ENCODE results near the gene NLGN4Y. TPM values are rescaled to one million over a fixed set of nuclear protein-coding genes. Genes with fewer than 3 reads are reported as not detected.

Gene NLGN4Y
- total RNA-seq, 4 donors from 2014 or later: 0.70 to 5.7 TPM; not detected in 2

- H3K27ac ChIP-seq: no peak overlapping the region
- no peak for DNase-seq
- H3K36me3 ChIP-seq: no peaks in the 10 kb centered on the region
- H3K9me3 ChIP-seq: no peaks in the 10 kb centered on the region
- no peaks in the 10 kb centered on the region for H3K27me3 ChIP-seq
- H3K4me3 ChIP-seq: no peak overlapping the region
- H3K4me1 ChIP-seq: no peaks in the 10 kb centered on the region
- TF ChIP-seq, protein P1, sequence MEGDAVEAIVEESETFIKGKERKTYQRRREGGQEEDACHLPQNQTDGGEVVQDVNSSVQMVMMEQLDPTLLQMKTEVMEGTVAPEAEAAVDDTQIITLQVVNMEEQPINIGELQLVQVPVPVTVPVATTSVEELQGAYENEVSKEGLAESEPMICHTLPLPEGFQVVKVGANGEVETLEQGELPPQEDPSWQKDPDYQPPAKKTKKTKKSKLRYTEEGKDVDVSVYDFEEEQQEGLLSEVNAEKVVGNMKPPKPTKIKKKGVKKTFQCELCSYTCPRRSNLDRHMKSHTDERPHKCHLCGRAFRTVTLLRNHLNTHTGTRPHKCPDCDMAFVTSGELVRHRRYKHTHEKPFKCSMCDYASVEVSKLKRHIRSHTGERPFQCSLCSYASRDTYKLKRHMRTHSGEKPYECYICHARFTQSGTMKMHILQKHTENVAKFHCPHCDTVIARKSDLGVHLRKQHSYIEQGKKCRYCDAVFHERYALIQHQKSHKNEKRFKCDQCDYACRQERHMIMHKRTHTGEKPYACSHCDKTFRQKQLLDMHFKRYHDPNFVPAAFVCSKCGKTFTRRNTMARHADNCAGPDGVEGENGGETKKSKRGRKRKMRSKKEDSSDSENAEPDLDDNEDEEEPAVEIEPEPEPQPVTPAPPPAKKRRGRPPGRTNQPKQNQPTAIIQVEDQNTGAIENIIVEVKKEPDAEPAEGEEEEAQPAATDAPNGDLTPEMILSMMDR (IDR thresholded peaks at IDR 0.05): no peak
- TF ChIP-seq POLR2A (IDR thresholded peaks at IDR 0.05): no peak
These were observed 107.3 kb downstream of the NLGN4Y start for GRCh38 chrY:14631676-14632075.

- Histone ChIP-seq H3K27me3 (no peaks in the 10 kb centered on the region), H3K4me3 (no peak overlapping the region), H3K27ac (no peak overlapping the region), H3K9me3 (no peaks in the 10 kb centered on the region), H3K4me1 (no peaks in the 10 kb centered on the region), H3K36me3 (no peaks in the 10 kb centered on the region)
- no peak for TF ChIP-seq POLR2A (IDR thresholded peaks at IDR 0.05)
- TF ChIP-seq, protein P1 (IDR thresholded peaks at IDR 0.05): no peak
- no peak for DNase-seq
These were observed 109.4 kb downstream of the NLGN4Y start for GRCh38 chrY:14633718-14634117.

DNA sequence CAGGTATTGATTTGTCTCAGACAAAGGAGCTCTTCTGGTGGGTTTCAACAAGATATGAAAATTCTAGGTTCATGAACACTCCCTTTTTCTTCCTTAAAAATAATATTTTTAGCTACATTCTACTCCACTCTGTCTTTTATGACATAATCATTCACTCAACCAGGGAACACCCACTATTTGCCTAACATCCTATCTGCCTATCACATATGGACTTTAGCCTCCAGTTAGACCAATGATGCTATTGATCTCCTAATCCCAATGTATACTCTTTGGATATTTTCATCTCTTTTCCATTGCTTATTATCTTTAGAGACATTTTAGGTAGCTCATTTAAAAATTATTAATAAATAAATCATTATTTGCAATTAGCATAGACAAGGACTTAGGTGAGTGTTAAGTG, 110.6 kb downstream of the NLGN4Y start:
- no peaks in the 10 kb centered on the region for H3K36me3 ChIP-seq
- no peak overlapping the region for H3K4me3 ChIP-seq
- H3K27me3 ChIP-seq: no peaks in the 10 kb centered on the region
- no peaks in the 10 kb centered on the region for H3K4me1 ChIP-seq
- H3K27ac ChIP-seq: no peak overlapping the region
- no peak for DNase-seq
- no peaks in the 10 kb centered on the region for H3K9me3 ChIP-seq
- no peak for TF ChIP-seq POLR2A (IDR thresholded peaks at IDR 0.05)
- TF ChIP-seq, protein P1 (IDR thresholded peaks at IDR 0.05): no peak

DNA sequence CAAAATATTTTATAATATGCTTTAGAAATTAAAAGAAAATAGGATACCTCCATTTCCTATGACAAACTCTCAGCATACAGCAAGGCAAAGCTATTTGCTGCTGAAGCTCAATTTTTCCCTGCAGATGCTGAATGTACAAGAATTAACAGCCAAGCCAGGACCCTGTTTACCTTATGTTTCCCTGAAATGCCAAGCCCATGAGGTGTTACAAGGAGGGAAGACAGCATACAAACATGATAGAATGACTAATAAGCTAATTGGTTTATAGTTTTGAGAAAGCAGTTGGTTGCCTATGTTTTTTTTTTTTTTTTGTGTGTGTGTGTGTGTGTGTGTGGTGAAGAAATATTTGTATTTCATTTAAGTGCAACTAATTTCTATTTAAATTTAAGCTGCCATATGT, 113.2 kb downstream of the NLGN4Y start:
- no peaks in the 10 kb centered on the region for H3K4me1 ChIP-seq
- no peak overlapping the region for H3K4me3 ChIP-seq
- H3K36me3 ChIP-seq: no peaks in the 10 kb centered on the region
- TF ChIP-seq POLR2A (IDR thresholded peaks at IDR 0.05): no peak
- TF ChIP-seq, protein P1 (IDR thresholded peaks at IDR 0.05): no peak
- H3K27ac ChIP-seq: no peak overlapping the region
- DNase-seq: no peak
- H3K9me3 ChIP-seq: no peaks in the 10 kb centered on the region
- no peaks in the 10 kb centered on the region for H3K27me3 ChIP-seq

DNA sequence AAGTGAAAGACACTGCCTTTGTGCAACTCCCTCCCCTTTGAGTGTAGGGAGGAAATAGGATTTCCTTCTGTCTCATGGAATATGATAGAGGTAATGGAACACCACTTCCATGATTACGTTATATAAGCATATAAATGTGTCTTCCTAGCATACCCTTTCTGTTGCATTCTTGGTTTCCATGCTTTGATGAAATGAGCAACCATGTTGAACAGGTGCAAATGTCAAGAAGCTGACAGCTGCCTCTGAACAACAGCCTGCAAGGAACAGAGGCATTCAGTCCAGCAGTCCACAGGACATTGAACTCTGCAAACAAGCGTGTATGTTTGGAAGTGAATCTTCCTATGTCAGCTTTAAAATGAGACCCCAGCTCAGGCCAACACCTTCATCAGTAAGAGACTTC, 117.5 kb downstream of the NLGN4Y start:
- no peaks in the 10 kb centered on the region for H3K9me3 ChIP-seq
- DNase-seq: no peak
- no peak for TF ChIP-seq POLR2A (IDR thresholded peaks at IDR 0.05)
- TF ChIP-seq, protein P1 (IDR thresholded peaks at IDR 0.05): no peak
- H3K4me3 ChIP-seq: no peak overlapping the region
- no peaks in the 10 kb centered on the region for H3K27me3 ChIP-seq
- H3K4me1 ChIP-seq: no peaks in the 10 kb centered on the region
- H3K27ac ChIP-seq: no peak overlapping the region
- no peaks in the 10 kb centered on the region for H3K36me3 ChIP-seq
